Vagina (tissue), 2 donors: ENCODE results near the gene TMEM62. TPM values are rescaled to one million over a fixed set of nuclear protein-coding genes. Genes with fewer than 3 reads are reported as not detected.

Source experiments
- DNase-seq, 2 donors: peaks; one replicate each; pipeline ENCODE4 v3.0.0-alpha.2; 2017; ENCODE audit errors: extremely low spot score in 2 of 2
- H3K27ac ChIP-seq: fragments of 200-600 bp; sonication (generic); one replicate; pipeline ENCODE4 v1.5.1; 2019
- H3K27me3 ChIP-seq: fragments of 200-600 bp; sonication (generic); one replicate; pipeline ENCODE4 v1.5.1; 2019
- H3K36me3 ChIP-seq, 2 donors: fragments of 200-600 bp; sonication (generic); one replicate each; pipeline ENCODE4 v1.5.1; 2017 to 2019
- H3K4me1 ChIP-seq: fragments of 200-600 bp; sonication (generic); one replicate; pipeline ENCODE4 v1.5.1; 2019
- H3K4me3 ChIP-seq, 2 donors: fragments of 200-600 bp; sonication (generic); 1 replicate in 1 of 2; 2 replicates in 1 of 2; pipeline ENCODE4 v1.5.1; 2016 to 2019
- H3K9me3 ChIP-seq: fragments of 200-600 bp; sonication (generic); one replicate; pipeline ENCODE4 v1.5.1; 2019
- CTCF ChIP-seq, 3 experiments: fragments of 450-650 bp in 2 of 3; fragments of 200-600 bp in 1 of 3; sonication (generic) in 1 of 3; IDR thresholded peaks; one replicate each; pipeline ENCODE4 v1.5.1; 2017 to 2019; ENCODE audit warnings: antibody characterized with exemption in 3 of 3, mild to moderate bottlenecking in 2 of 3, moderate library complexity in 2 of 3
- POLR2A ChIP-seq, 2 donors: fragments of 450-650 bp; IDR thresholded peaks; one replicate each; pipeline ENCODE4 v1.6.1; 2017; ENCODE audit warnings: antibody characterized with exemption in 2 of 2, mild to moderate bottlenecking in 2 of 2, moderate library complexity in 2 of 2
- POLR2AphosphoS5 ChIP-seq, 2 donors: sonication (generic); formaldehyde crosslinking; IDR thresholded peaks; one replicate each; pipeline ENCODE4 v1.9.0; 2017; ENCODE audit warnings: antibody characterized with exemption in 2 of 2, mild to moderate bottlenecking in 2 of 2, low read depth in 1 of 2; ENCODE audit not compliant: insufficient read depth in 1 of 2
- intact Hi-C: fragments of 100-400 bp; cut with DNase I; formaldehyde crosslinking; loops from one replicate; pipeline ENCODE4 v1.15.1; 2023
- total RNA-seq: library from RNA; depleted of rRNA; stranded (reverse); fragments of >200 nt; gene quantifications from one replicate; pipeline ENCODE4 v1.2.3, GENCODE V29; 2016

Gene TMEM62
- total RNA-seq, 1 donor from 2014 or later: 86.9 TPM

- peak within 1 kb of the TSS; percentile 79 to 82 for H3K4me3 ChIP-seq
- TF ChIP-seq POLR2A (IDR thresholded peaks at IDR 0.05): peak in 1 of 2 donors; percentile 11
- peak; percentile 91 to 93 for TF ChIP-seq POLR2AphosphoS5 (IDR thresholded peaks at IDR 0.05; ENCODE audit: insufficient read depth in 1 of 2, low read depth in 1 of 2)
- no peak for TF ChIP-seq CTCF (IDR thresholded peaks at IDR 0.05)
- H3K36me3 ChIP-seq: no peaks in the 10 kb centered on the region
- H3K4me1 ChIP-seq: peaks cover 37% of the 10 kb centered on the region
- peak in 1 of 2 donors; percentile 90 for DNase-seq
- intact Hi-C loops: no loop called here
- no peaks in the 10 kb centered on the region for H3K9me3 ChIP-seq
- no peaks in the 10 kb centered on the region for H3K27me3 ChIP-seq
- peak within 1 kb of the TSS; percentile 89 for H3K27ac ChIP-seq
Observed at GRCh38 chr15:43105778-43106485, 27.5 kb upstream of the TMEM62 start, which contains the start of gene UBR1. Gene UBR1, minus strand, starts transcription at chr15:43106038. Its CDS starts 16 bp downstream, at chr15:43106022.

GRCh38 chr15:43106486-43106829 lies 26.9 kb upstream of the TMEM62 start:
- TF ChIP-seq POLR2AphosphoS5 (IDR thresholded peaks at IDR 0.05; ENCODE audit: insufficient read depth in 1 of 2, low read depth in 1 of 2) (no peak), POLR2A (IDR thresholded peaks at IDR 0.05) (no peak), CTCF (IDR thresholded peaks at IDR 0.05) (no peak)
- Histone ChIP-seq H3K9me3 (no peaks in the 10 kb centered on the region), H3K27ac (peak overlapping the region; percentile 89), H3K27me3 (no peaks in the 10 kb centered on the region), H3K4me1 (peaks cover 37% of the 10 kb centered on the region), H3K36me3 (no peaks in the 10 kb centered on the region), H3K4me3 (peak overlapping the region; percentile 79 to 82)
- intact Hi-C loops: no loop called here
- no peak for DNase-seq

- no peak for DNase-seq
- H3K27ac ChIP-seq: no peak overlapping the region
- peaks cover 32% of the 10 kb centered on the region for H3K4me1 ChIP-seq
- H3K27me3 ChIP-seq: no peaks in the 10 kb centered on the region
- no peak overlapping the region for H3K4me3 ChIP-seq
- H3K36me3 ChIP-seq: no peaks in the 10 kb centered on the region
- intact Hi-C loops: no loop called here
- H3K9me3 ChIP-seq: no peaks in the 10 kb centered on the region
- no peak for TF ChIP-seq CTCF (IDR thresholded peaks at IDR 0.05)
- TF ChIP-seq POLR2A (IDR thresholded peaks at IDR 0.05): no peak
- no peak for TF ChIP-seq POLR2AphosphoS5 (IDR thresholded peaks at IDR 0.05; ENCODE audit: insufficient read depth in 1 of 2, low read depth in 1 of 2)
Observed at GRCh38 chr15:43107751-43108150, 25.6 kb upstream of the TMEM62 start.

GRCh38 chr15:43111354-43111753 lies 22.0 kb upstream of the TMEM62 start:
- Histone ChIP-seq H3K36me3 (no peaks in the 10 kb centered on the region), H3K9me3 (no peaks in the 10 kb centered on the region), H3K27ac (no peak overlapping the region), H3K4me1 (peaks cover 4% of the 10 kb centered on the region), H3K27me3 (no peaks in the 10 kb centered on the region), H3K4me3 (no peak overlapping the region)
- DNase-seq: no peak
- intact Hi-C loops: no loop called here
- no peak for TF ChIP-seq CTCF (IDR thresholded peaks at IDR 0.05)
- TF ChIP-seq POLR2AphosphoS5 (IDR thresholded peaks at IDR 0.05; ENCODE audit: insufficient read depth in 1 of 2, low read depth in 1 of 2): no peak
- no peak for TF ChIP-seq POLR2A (IDR thresholded peaks at IDR 0.05)

- intact Hi-C loops: no loop called here
- Histone ChIP-seq H3K4me3 (no peak overlapping the region), H3K9me3 (no peaks in the 10 kb centered on the region), H3K4me1 (peaks cover 7% of the 10 kb centered on the region), H3K27me3 (no peaks in the 10 kb centered on the region), H3K27ac (no peak overlapping the region), H3K36me3 (no peaks in the 10 kb centered on the region)
- DNase-seq: no peak
- no peak for TF ChIP-seq CTCF (IDR thresholded peaks at IDR 0.05)
- no peak for TF ChIP-seq POLR2A (IDR thresholded peaks at IDR 0.05)
- no peak for TF ChIP-seq POLR2AphosphoS5 (IDR thresholded peaks at IDR 0.05; ENCODE audit: insufficient read depth in 1 of 2, low read depth in 1 of 2)
Observed at GRCh38 chr15:43118286-43118685, 15.1 kb upstream of the TMEM62 start.
